Activated naive CD4-positive, alpha-beta T cell (primary cell): ENCODE data around the gene ELSPBP1.
"Not testable (repeated sequence)": the region's sequence is repeated elsewhere in the genome, so short reads cannot be mapped to it uniquely, and the experiment has no call there.

Experiments
- DNase-seq, 4 experiments: peaks; one replicate each; lab custom pipeline; 2025; lab: John Stamatoyannopoulos, UW

Gene ELSPBP1

GRCh38 chr19:48043675-48044258, 49.3 kb downstream of the ELSPBP1 start, which contains the start of gene CABP5:
Gene CABP5 (minus strand): TSS chr19:48044079. CDS start chr19:48043922, 157 bp downstream.
- DNase-seq: no peak

GRCh38 chr19:48044561-48044960, 50.1 kb downstream of the ELSPBP1 start:
- DNase-seq: no peak

GRCh38 chr19:48051335-48052033, 57.1 kb downstream of the ELSPBP1 start:
- DNase-seq: no peak

- no peak for DNase-seq
These were observed 58.6 kb downstream of the ELSPBP1 start for GRCh38 chr19:48053076-48053475.

- no peak for DNase-seq
These were observed 59.4 kb downstream of the ELSPBP1 start for GRCh38 chr19:48053856-48054255.

GRCh38 chr19:48059331-48059730, 64.9 kb downstream of the ELSPBP1 start:
- no peak for DNase-seq

GRCh38 chr19:48060381-48060780, 65.9 kb downstream of the ELSPBP1 start:
- DNase-seq: no peak

- no peak for DNase-seq
These were observed 67.2 kb downstream of the ELSPBP1 start for GRCh38 chr19:48061401-48062344.

GRCh38 chr19:48064509-48064908, 70.1 kb downstream of the ELSPBP1 start:
- no peak for DNase-seq

GRCh38 chr19:48069435-48069834, 75.0 kb downstream of the ELSPBP1 start:
- DNase-seq: no peak

GRCh38 chr19:48070177-48070769, 75.8 kb downstream of the ELSPBP1 start:
- DNase-seq: not testable (repeated sequence)
